Stomach (tissue), 4 donors: Measurements from ENCODE around the gene PTBP3.

Experiments
- CTCF ChIP-seq, 7 experiments: fragments of 450-650 bp in 4 of 7; fragments of 200-600 bp in 3 of 7; sonication (generic) in 3 of 7; IDR thresholded peaks; one replicate each; pipeline ENCODE4 v1.5.1; 2016 to 2019; ENCODE audit warnings: antibody characterized with exemption in 7 of 7, control low read depth in 2 of 7, mild to moderate bottlenecking in 1 of 7
- EP300 ChIP-seq: sonication (generic); formaldehyde crosslinking; IDR thresholded peaks from one replicate; pipeline ENCODE4 v1.6.1; 2017; ENCODE audit warnings: antibody characterized with exemption
- POLR2A ChIP-seq, 4 donors: fragments of 450-650 bp; IDR thresholded peaks; one replicate each; pipeline ENCODE4 v1.6.1; 2016; ENCODE audit warnings: antibody characterized with exemption in 4 of 4, control low read depth in 2 of 4, mild to moderate bottlenecking in 1 of 4, moderate library complexity in 1 of 4

DNA sequence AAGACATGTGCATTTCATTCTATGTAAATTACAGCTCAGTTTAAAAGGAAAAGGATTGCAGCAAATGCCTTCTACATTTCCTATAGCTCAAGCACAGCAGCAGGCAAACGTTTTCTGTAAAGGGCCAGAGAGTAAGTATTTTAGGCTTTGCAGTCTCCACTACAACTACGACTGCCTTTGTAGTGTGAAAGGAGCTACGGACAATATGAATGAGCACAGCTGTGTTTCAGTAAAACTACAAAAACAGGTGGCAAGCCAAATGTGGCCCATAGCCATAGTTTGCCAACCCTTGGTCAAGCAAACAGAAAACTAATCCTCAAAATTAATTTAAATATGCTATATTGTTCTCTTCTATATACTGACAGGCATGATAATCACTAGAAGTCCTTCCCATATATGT is 7.2 kb downstream of the PTBP3 start:
- TF ChIP-seq CTCF (IDR thresholded peaks at IDR 0.05), result no peak
- no peak for TF ChIP-seq EP300
- TF ChIP-seq POLR2A (IDR thresholded peaks at IDR 0.05), result no peak
